Activated T-cell treated with anti-CD3 and anti-CD28 coated beads, Interleukin-2, amount 50 U/mL, for 4 hours (primary cell): ENCODE data around the gene CAP2. TPM values are rescaled to one million over a fixed set of nuclear protein-coding genes. Genes with fewer than 3 reads are reported as not detected.
"Not testable (repeated sequence)": the region's sequence is repeated elsewhere in the genome, so short reads cannot be mapped to it uniquely, and the experiment has no call there.

ENCODE experiments used
- ATAC-seq, 2 donors: fragments of 200-7000 bp; cut with Tn5 transposase; one replicate each; pipeline ENCODE4 v1.10.0; 2021
- DNase-seq: peaks from one replicate; pipeline ENCODE4 v3.0.0-alpha.2; 2020
- H3K27me3 Mint-ChIP-seq: one replicate; pipeline ENCODE4 v1.8.0; 2021; ENCODE audit warnings: low read depth, mixed read lengths
- H3K36me3 Mint-ChIP-seq: one replicate; pipeline ENCODE4 v1.8.0; 2022; ENCODE audit warnings: mixed read lengths; ENCODE audit not compliant: insufficient read depth
- H3K4me1 Mint-ChIP-seq: one replicate; pipeline ENCODE4 v1.8.0; 2021; ENCODE audit warnings: low read depth, mixed read lengths
- H3K4me3 Mint-ChIP-seq: one replicate; pipeline ENCODE4 v1.8.0; 2021; ENCODE audit warnings: mild to moderate bottlenecking, moderate library complexity, mixed read lengths
- H3K9me3 Mint-ChIP-seq: one replicate; pipeline ENCODE4 v1.8.0; 2021; ENCODE audit warnings: mixed read lengths
- total RNA-seq, 3 donors: library from RNA; stranded (reverse); gene quantifications; one replicate each; pipeline ENCODE4 v1.2.1, GENCODE V29; 2021

Gene CAP2
- total RNA-seq, 3 donors from 2014 or later = not detected

DNA sequence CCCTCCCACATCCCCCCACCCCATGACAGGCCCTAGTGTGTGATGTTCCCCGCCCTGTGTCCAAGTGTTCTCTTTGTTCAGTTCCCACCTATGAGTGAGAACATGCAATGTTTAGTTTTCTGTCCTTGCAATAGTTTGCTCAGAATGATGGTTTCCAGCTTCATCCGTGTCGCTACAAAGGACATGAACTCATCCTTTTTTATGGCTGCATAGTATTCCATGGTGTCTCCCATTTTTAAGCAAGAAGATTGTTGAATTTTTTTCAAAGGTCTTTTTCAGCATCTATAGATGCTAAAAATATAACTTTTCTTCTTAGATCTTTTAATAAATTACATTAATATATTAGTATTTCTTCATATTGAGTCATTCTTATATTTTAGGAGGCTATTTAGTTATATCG is 47.4 kb downstream of the CAP2 start:
- not testable (repeated sequence) for H3K9me3 Mint-ChIP-seq, H3K4me3 Mint-ChIP-seq, H3K27me3 Mint-ChIP-seq, H3K4me1 Mint-ChIP-seq, ATAC-seq, DNase-seq, H3K36me3 Mint-ChIP-seq

DNA sequence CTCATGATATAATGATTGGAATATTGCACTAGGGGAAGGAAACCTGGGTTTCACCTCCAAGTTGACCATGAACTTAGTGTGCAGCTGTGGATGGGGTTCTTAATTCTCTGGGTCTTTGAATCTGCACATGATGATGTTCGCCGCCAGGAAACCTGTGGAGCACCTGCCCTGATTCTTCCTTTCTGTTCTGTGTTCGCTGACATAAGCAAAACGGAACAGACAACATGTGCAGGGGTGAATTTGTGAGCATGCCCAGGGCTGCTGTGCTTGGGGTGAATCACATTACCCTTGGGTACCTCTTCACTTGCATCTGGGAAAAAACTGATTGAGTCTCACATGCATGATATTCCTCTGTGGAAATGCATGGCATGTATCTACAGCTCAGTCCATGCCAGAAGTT is 48.8 kb downstream of the CAP2 start:
- no peaks in the 10 kb centered on the region for H3K9me3 Mint-ChIP-seq
- ATAC-seq (no peak), DNase-seq (no peak)
- H3K27me3 Mint-ChIP-seq = peaks cover 2% of the 10 kb centered on the region
- H3K36me3 Mint-ChIP-seq = no peaks in the 10 kb centered on the region
- no peaks in the 10 kb centered on the region for H3K4me1 Mint-ChIP-seq
- H3K4me3 Mint-ChIP-seq = no peak overlapping the region

DNA sequence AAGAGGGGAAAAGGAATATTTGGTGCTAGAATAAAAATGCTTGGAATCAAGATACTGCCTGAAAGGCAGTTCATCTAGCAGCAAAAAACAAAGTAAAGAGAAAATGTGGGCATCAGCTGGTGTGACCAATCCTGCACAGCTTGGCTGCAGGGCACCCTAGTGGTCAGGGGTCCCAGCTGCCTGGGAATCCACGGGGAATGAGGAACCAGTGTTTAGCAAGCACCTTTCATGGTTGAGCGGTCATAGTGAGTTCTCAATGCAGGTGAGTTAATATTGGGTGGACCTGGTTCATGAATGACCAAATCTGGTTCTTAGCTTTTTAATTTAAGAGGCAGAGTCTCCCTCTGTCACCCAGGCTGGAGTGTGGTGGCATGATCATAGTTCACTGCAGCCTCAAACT is 53.3 kb downstream of the CAP2 start:
- Mint-ChIP-seq H3K4me3 (no peak overlapping the region), H3K4me1 (no peaks in the 10 kb centered on the region), H3K27me3 (no peaks in the 10 kb centered on the region), H3K9me3 (no peaks in the 10 kb centered on the region), H3K36me3 (no peaks in the 10 kb centered on the region)
- ATAC-seq (no peak), DNase-seq (no peak)

DNA sequence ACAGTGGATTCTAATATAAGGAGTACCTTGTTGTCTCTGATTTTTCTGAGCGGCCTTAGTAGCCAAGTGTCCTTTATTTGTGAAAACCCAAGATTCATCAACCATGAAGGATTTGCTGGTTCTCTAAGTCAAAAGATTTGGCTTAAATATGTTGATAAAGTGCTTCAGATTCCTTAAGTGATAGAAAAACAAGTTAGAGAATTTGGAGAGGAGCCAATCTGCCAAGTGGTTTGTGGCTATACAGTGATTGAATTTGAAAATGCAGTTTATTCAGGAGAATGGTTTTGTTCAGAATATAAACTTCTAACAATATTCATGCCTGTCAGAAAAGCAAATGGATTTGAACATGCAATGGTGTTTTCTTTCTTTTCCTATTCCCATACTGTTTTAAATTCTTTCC is 54.8 kb downstream of the CAP2 start:
- ATAC-seq (no peak), DNase-seq (no peak)
- Mint-ChIP-seq H3K4me1 (no peaks in the 10 kb centered on the region), H3K36me3 (no peaks in the 10 kb centered on the region), H3K27me3 (peaks cover under 1% of the 10 kb centered on the region), H3K4me3 (no peak overlapping the region), H3K9me3 (no peaks in the 10 kb centered on the region)

DNA sequence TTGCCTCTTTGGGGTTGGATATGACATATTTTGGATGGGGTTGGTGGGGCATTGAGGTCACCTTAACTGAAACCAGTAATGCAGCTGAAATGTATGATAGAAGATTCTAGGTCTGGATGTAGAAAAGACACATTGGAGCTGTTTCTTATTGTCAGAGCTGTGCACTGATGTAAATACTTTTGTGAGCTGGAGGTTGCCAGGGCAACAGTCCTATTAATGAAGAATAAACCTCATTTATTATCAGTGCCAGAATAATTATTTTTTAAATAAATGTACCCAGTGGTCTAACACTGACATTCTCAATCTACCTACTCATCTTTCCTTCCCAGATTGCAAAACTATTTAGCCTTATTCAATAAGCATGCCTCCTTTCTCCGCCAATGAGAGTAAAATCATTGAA is 57.0 kb downstream of the CAP2 start:
- no peaks in the 10 kb centered on the region for H3K4me1 Mint-ChIP-seq
- ATAC-seq (no peak), DNase-seq (no peak)
- no peak overlapping the region for H3K4me3 Mint-ChIP-seq
- no peaks in the 10 kb centered on the region for H3K9me3 Mint-ChIP-seq
- H3K36me3 Mint-ChIP-seq = no peaks in the 10 kb centered on the region
- H3K27me3 Mint-ChIP-seq = peaks cover 9% of the 10 kb centered on the region

DNA sequence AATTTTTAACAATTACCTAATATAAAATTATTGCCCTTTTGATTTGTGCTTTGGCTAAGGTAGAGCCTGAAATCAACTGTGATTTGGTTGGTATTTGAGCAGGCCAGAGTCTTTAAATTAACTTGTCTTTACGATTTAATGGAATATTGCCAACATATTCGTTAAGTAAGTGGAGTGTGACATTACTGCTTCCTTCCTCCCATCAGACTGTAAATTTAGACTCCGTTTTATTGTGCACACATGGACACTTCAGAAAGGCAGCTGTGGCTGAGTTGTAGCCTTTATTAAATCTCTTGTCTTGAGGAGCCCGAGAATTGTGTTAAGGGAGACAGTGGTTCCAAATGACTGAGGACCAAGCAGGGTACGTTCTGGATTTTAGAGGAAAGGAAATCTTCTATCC is 57.4 kb downstream of the CAP2 start:
- H3K27me3 Mint-ChIP-seq = peaks cover 11% of the 10 kb centered on the region
- H3K9me3 Mint-ChIP-seq = no peaks in the 10 kb centered on the region
- no peaks in the 10 kb centered on the region for H3K36me3 Mint-ChIP-seq
- ATAC-seq = no peak
- no peak overlapping the region for H3K4me3 Mint-ChIP-seq
- H3K4me1 Mint-ChIP-seq = no peaks in the 10 kb centered on the region
- no peak for DNase-seq

DNA sequence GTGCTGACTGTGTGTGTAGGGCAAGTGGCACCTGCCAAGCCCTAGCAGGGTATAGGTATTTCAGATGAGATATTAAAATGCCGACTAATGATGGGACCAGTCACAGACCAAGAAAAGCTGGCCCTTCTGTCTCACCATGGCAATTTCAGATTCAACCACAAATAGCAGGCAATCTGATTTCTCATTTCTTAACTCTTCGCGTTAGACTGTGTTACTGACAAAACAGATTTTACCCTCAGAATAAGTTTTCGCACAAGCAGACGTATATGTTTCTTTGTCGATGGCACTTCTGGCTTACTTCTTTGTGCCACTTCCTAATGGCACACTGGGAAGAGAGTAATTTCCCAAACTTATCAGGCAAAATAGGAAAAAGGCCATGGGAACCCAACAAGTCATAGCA is 58.7 kb downstream of the CAP2 start:
- DNase-seq (no peak), ATAC-seq (no peak)
- Mint-ChIP-seq H3K9me3 (no peaks in the 10 kb centered on the region), H3K36me3 (no peaks in the 10 kb centered on the region), H3K27me3 (peaks cover 16% of the 10 kb centered on the region), H3K4me3 (no peak overlapping the region), H3K4me1 (no peaks in the 10 kb centered on the region)

DNA sequence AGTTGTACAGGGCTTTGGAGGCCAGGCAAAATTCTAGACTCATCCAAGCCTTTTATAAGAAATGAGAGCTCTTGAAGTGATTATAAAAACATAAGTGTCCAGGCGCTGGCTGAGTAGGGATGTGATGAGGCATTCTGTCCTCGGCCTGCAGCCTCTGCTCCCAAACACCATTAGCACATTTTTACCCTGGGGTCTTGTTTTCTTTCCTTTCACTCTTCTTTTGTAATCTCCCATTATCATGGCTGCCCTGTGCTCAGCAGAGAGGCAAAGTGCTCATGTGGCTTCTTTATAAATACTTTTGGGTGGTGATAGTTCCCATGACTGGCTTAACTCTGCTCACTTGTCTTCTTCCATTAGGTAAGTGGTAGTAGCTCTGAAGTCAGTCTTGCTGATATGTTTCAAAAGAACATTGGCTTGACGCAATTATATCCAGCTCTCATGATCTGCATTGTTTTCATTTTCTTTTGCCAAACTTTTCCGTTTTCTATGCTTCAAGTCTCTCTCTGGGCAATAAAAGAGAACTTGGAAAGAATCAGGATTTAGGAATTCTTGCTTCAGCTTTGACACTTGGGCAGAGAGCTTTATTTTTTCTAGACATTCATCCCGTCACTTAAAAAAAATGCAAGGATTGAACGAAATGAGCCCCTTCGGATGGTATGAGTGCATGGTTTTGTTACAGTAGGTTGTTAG is 61.1 kb downstream of the CAP2 start:
- no peaks in the 10 kb centered on the region for H3K9me3 Mint-ChIP-seq

DNA sequence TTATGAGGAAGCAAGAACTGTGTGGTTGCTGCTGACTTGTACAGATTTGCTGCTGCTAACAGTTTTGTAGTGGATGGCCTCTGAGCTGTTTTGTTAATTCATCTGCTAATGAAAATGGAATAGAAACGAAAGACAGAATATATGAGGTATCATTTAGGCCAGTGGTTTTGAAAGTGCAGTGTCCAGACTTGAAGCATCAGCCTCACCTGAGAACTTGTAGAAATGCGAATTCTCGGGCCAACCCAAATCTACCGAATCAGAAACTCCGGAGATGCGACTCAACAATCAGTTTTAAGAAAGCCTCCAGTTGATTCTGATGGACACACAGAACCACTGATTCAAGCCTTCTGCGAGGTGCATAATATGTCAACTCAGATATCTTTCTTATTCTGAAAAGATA is 62.5 kb downstream of the CAP2 start:
- Mint-ChIP-seq H3K36me3 (no peaks in the 10 kb centered on the region), H3K27me3 (peaks cover 16% of the 10 kb centered on the region), H3K4me3 (no peak overlapping the region), H3K9me3 (no peaks in the 10 kb centered on the region), H3K4me1 (no peaks in the 10 kb centered on the region)
- DNase-seq (no peak), ATAC-seq (no peak)

More for the DNA sequence above, 61.1 kb downstream of the CAP2 start:
- no peak for ATAC-seq
- DNase-seq = no peak
- Mint-ChIP-seq H3K4me1 (no peaks in the 10 kb centered on the region), H3K27me3 (peaks cover 16% of the 10 kb centered on the region), H3K36me3 (no peaks in the 10 kb centered on the region), H3K4me3 (no peak overlapping the region)

DNA sequence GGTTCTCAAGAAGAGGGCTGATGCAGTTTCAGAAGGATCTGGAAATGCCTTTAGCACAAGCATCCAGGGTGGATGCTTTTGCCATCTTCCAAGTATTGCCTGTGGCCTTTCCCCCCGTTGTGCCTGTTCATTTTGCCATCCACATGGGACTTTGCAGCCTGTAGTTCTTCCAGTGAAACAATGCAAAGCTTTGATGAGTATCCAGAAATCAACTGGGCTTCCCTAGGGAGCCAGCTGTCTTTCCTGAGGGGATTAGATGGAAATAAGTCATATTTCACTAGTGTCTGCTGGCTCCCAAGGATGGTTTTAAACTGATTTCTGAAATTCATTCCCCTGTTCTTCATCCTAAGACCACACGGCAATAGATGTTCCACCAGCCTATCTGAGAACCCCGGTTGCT is 63.3 kb downstream of the CAP2 start:
- Mint-ChIP-seq H3K4me3 (no peak overlapping the region), H3K36me3 (no peaks in the 10 kb centered on the region), H3K9me3 (no peaks in the 10 kb centered on the region), H3K4me1 (no peaks in the 10 kb centered on the region), H3K27me3 (peaks cover 16% of the 10 kb centered on the region)
- DNase-seq = no peak
- no peak for ATAC-seq

DNA sequence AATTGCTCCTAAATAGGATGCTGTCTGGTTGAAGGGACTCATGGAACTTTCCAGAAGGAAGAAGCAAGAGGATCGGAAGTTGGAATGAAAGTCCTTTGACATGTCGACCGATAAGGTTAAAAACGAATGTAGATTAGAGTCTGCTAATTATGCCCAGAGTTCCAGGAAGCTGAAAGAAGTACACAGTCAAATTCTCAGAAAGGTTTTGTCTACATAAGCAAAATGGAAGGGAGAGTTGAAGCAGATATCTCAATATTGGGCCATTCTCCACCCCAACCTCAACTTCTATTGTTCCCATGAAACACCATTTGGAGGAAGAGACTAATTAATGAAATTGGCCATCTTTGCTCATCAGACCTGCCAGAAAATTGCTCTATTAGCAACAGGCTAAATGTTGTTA is 64.0 kb downstream of the CAP2 start:
- H3K4me3 Mint-ChIP-seq = no peak overlapping the region
- DNase-seq (no peak), ATAC-seq (no peak)
- H3K9me3 Mint-ChIP-seq = no peaks in the 10 kb centered on the region
- peaks cover 16% of the 10 kb centered on the region for H3K27me3 Mint-ChIP-seq
- no peaks in the 10 kb centered on the region for H3K36me3 Mint-ChIP-seq
- H3K4me1 Mint-ChIP-seq = no peaks in the 10 kb centered on the region

DNA sequence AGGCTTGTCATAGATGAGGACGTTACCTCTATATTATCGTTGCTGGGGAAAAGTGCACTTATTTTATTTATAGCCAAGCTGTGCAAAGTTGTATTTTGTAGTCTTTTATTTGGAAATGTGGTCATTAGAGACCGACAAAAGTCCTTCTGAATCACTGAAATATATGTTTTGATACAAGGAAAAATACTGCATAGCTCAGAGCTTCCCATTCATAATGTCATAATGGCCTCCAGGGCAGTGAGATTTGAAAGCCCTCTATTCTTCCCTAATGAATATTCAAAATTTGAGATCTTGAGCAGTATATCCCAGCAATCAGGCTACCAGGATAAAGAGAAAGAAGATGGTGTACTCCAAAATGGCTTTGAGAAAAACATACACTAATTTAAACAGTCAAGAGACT is 64.6 kb downstream of the CAP2 start:
- no peaks in the 10 kb centered on the region for H3K9me3 Mint-ChIP-seq
- DNase-seq (no peak), ATAC-seq (no peak)
- H3K36me3 Mint-ChIP-seq = no peaks in the 10 kb centered on the region
- no peaks in the 10 kb centered on the region for H3K4me1 Mint-ChIP-seq
- H3K4me3 Mint-ChIP-seq = no peak overlapping the region
- peaks cover 16% of the 10 kb centered on the region for H3K27me3 Mint-ChIP-seq

DNA sequence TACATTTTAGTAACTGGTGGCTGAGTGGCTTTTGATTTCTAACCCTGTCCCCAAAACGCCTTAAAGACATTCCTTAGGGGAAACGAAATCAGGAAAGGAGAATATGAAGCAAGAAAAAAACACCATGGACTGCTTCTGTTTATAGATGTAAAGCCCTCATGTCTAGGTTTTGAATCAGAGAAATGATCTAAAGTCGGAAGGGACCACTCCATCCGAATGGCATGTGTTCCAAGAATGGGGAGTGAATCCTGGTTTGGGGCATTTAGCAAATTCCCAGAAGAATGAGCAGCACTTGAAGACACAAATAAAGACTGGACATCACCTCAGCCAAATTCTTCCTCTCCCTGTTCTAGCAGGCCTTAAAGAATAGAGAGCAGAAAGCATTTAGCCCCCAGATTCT is 65.6 kb downstream of the CAP2 start:
- H3K27me3 Mint-ChIP-seq = peaks cover 14% of the 10 kb centered on the region
- no peaks in the 10 kb centered on the region for H3K36me3 Mint-ChIP-seq
- H3K9me3 Mint-ChIP-seq = no peaks in the 10 kb centered on the region
- DNase-seq = no peak
- ATAC-seq = no peak
- H3K4me1 Mint-ChIP-seq = no peaks in the 10 kb centered on the region
- H3K4me3 Mint-ChIP-seq = no peak overlapping the region

DNA sequence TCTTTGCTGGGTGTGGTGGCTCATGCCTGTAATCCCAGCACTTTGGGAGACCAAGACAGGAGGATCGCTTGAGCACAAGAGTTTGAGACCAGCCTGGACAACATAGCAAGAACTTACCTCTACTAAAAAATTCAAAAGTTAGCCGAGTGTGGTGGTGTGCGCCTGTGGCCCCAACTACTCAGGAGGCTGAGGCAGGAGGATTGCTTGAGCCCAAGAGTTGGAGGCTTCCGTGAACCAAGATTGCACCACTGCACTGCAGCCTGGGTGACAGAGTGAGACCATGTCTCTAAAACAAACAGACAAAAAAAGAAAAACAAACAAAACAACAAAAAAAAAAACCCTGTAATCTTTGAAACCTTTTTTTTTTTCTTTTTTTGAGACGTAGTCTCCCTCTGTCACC is 67.5 kb downstream of the CAP2 start:
- Mint-ChIP-seq H3K4me1 (no peaks in the 10 kb centered on the region), H3K9me3 (no peaks in the 10 kb centered on the region), H3K36me3 (no peaks in the 10 kb centered on the region), H3K4me3 (no peak overlapping the region), H3K27me3 (peaks cover 5% of the 10 kb centered on the region)
- ATAC-seq (no peak), DNase-seq (no peak)

DNA sequence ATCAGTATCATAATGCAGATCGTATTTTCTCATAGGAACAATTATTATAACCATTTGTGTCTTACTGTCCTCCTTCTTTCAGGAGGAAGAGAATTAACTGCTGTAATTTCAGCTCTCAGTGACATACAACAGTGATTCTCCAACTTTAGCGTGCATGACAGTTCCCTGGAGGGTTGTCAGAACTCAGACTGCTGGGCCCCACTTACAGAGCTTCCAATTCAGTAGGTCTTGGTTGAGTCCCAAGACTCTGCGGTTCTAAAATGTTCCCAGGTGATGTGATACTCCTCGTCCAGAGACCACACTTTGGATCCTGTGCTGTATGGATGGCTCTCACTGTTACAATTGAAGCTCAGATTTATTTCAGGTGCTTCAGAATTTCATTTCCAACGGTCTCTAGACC is 72.8 kb downstream of the CAP2 start:
- Mint-ChIP-seq H3K4me1 (no peaks in the 10 kb centered on the region), H3K9me3 (no peaks in the 10 kb centered on the region), H3K27me3 (peaks cover 4% of the 10 kb centered on the region), H3K4me3 (no peak overlapping the region), H3K36me3 (no peaks in the 10 kb centered on the region)
- no peak for DNase-seq
- no peak for ATAC-seq

DNA sequence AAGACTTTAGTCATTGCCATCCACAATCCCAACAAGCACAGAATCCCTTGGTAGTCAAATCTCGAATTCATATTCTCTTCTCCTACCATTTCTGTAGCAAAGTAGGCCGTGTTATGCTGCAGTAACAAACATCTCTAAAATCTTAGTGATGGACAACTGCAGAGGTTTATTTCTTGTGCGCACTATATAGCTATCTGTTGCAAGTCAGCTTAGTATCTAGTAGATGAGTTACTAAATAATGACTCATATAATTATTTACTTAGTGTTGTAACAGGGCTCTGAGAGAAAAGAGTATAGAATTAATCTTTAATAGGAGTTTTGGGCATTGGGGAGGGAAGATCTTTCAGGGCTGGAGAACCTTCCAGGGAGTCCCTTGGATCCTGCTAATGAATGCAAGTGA is 73.3 kb downstream of the CAP2 start:
- H3K4me3 Mint-ChIP-seq = no peak overlapping the region
- H3K27me3 Mint-ChIP-seq = peaks cover 4% of the 10 kb centered on the region
- H3K36me3 Mint-ChIP-seq = no peaks in the 10 kb centered on the region
- no peak for DNase-seq
- no peaks in the 10 kb centered on the region for H3K9me3 Mint-ChIP-seq
- ATAC-seq = no peak
- H3K4me1 Mint-ChIP-seq = no peaks in the 10 kb centered on the region
